ENCODE measurements around the gene FZR1. TPM values are rescaled to one million over a fixed set of nuclear protein-coding genes. Genes with fewer than 3 reads are reported as not detected.
A peak's percentile ranks its signal among the peaks of the same experiment; 100 is the strongest.

The FZR1 gene
- total and polyA plus RNA-seq, 2 of the 4 experiments (the other 2 are of a cell fraction) = 21.5 to 47.8 TPM

GRCh38 chr19:3572132-3572854, 66.2 kb downstream of the FZR1 start:
- DNase-seq (peak; percentile 99), ATAC-seq (ENCODE audit: low read depth) (peak; percentile 93)
- peak overlapping the region; percentile 53 for H3K4me3 ChIP-seq (ENCODE audit: insufficient read depth, low read depth, low read length)
- peak overlapping the region; percentile 90 for H3K4me2 ChIP-seq (ENCODE audit: low read depth, low read length)
- in situ Hi-C loops (cut with MboI; ENCODE audit: low sequenced_read_pairs) = no loop called here
- peak overlapping the region; percentile 86 to 99 for H4K8ac ChIP-seq (ENCODE audit: low read depth in 2 of 2, low read length in 2 of 2)
- H3K4ac ChIP-seq (ENCODE audit: low read depth, low read length) = peak overlapping the region; percentile 61
- peaks cover 7 to 22% of the 10 kb centered on the region in 2 experiments; a peak in 3 of 4 replicates for H3K79me1 ChIP-seq (ENCODE audit: low read depth in 1 of 2, low read length in 2 of 2)
- H3K27ac ChIP-seq (ENCODE audit: insufficient read depth, low read length) = peak overlapping the region; percentile 16
- no peaks in the 10 kb centered on the region for H3K27me3 ChIP-seq (ENCODE audit: control insufficient read depth, insufficient read depth, low read length)
- dilution Hi-C loops (cut with HindIII; ENCODE audit: low sequenced_read_pairs, unreplicated experiment) = no loop called here
- H3K36me3 ChIP-seq (ENCODE audit: control insufficient read depth, insufficient read depth, low read length) = peaks cover 13% of the 10 kb centered on the region; the same call in 1 of the 2 replicates
- no peaks in the 10 kb centered on the region for H3K4me1 ChIP-seq (ENCODE audit: control insufficient read depth, insufficient read depth, low read length)
- peaks cover 4% of the 10 kb centered on the region for H3K9me1 ChIP-seq (ENCODE audit: insufficient read depth, low read length)
- peak overlapping the region; percentile 60 for H3K9ac ChIP-seq (ENCODE audit: low read depth, low read length)
- no TSS peak for BruUV-seq (replicated peaks)
- H3K23ac ChIP-seq (ENCODE audit: low read depth, low read length) = peak overlapping the region; percentile 82; the same call in 1 of the 2 replicates
- no peak overlapping the region for H2BK20ac ChIP-seq (ENCODE audit: low read depth, low read length)
- H2BK5ac ChIP-seq (ENCODE audit: low read depth, low read length, poor library complexity, severe bottlenecking) = peak overlapping the region; percentile 37
- ChIA-PET CTCF (interaction anchor here (0.6 kb wide), 1 partner anchor 8 kb away, joined by 4 read pairs; no protein-coding TSS in a partner anchor), POLR2A (ENCODE audit: unreplicated experiment) (no interaction called here)
- intact Hi-C loops (cut with micrococcal nuclease) = no loop called here
- WGBS, 2 experiments (ENCODE audit: extremely low coverage in 2 of 2, insufficient read length in 1 of 2) = 7% methylated on average over 9 of the region's 48 CpGs; no CpG with 5 or more reads in 1 of the 2 experiments
- peak overlapping the region; percentile 19; the same call in 1 of the 3 replicates for H2BK15ac ChIP-seq (ENCODE audit: low read depth, low read length)
- no peaks in the 10 kb centered on the region for H3K9me3 ChIP-seq (ENCODE audit: control insufficient read depth, insufficient read depth, low read length)
- H2AK9ac ChIP-seq (replicated peaks; ENCODE audit: low read depth, low read length, poor library complexity) = peak overlapping the region; percentile 77
- peak overlapping the region; percentile 91 for H2AFZ ChIP-seq (replicated peaks; ENCODE audit: low read length, poor library complexity)
- peak overlapping the region; percentile 45 for H4K5ac ChIP-seq (ENCODE audit: low read depth, low read length)
- peaks cover 10% of the 10 kb centered on the region; the same call in 1 of the 2 replicates for H4K20me1 ChIP-seq (ENCODE audit: insufficient read depth, low read length)
- H2AK5ac ChIP-seq (ENCODE audit: low read depth, low read length) = peak overlapping the region; percentile 71
- peak overlapping the region; percentile 19 for H3K18ac ChIP-seq (ENCODE audit: low read depth, low read length)
- H4K91ac ChIP-seq (ENCODE audit: insufficient read depth, low read depth, low read length) = peak overlapping the region; percentile 46
- peak overlapping the region; percentile 37; the same call in 1 of the 2 replicates for H3K56ac ChIP-seq (ENCODE audit: extremely low read depth, insufficient read depth, low read length)
- peak overlapping the region; percentile 9; the same call in 1 of the 2 replicates for H2BK120ac ChIP-seq (ENCODE audit: low read depth, low read length)
- peak overlapping the region; percentile 78 for H3K14ac ChIP-seq (replicated peaks; ENCODE audit: low read depth, low read length)
- no peak for TF ChIP-seq MXI1 (IDR thresholded peaks at IDR 0.05; ENCODE audit: borderline replicate concordance, low read depth, low read length)
- no peak for TF ChIP-seq RAD21 (IDR thresholded peaks at IDR 0.05; ENCODE audit: low read length)
- TF ChIP-seq CHD1 (IDR thresholded peaks at IDR 0.05; ENCODE audit: low read depth, low read length) = no peak
- no peak for TF ChIP-seq MAFK (IDR thresholded peaks at IDR 0.05; ENCODE audit: low read depth, low read length)
- TF ChIP-seq CTCF (conservative IDR thresholded peaks at IDR 0.05; ENCODE audit: low read depth, low read length) = no peak
- TF ChIP-seq POLR2A (IDR thresholded peaks at IDR 0.05; ENCODE audit: low read depth, low read length) = no peak
- TF ChIP-seq SMC3 (IDR thresholded peaks at IDR 0.05; ENCODE audit: low read depth, low read length) = no peak
- TF ChIP-seq, protein P1, sequence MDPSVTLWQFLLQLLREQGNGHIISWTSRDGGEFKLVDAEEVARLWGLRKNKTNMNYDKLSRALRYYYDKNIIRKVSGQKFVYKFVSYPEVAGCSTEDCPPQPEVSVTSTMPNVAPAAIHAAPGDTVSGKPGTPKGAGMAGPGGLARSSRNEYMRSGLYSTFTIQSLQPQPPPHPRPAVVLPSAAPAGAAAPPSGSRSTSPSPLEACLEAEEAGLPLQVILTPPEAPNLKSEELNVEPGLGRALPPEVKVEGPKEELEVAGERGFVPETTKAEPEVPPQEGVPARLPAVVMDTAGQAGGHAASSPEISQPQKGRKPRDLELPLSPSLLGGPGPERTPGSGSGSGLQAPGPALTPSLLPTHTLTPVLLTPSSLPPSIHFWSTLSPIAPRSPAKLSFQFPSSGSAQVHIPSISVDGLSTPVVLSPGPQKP (IDR thresholded peaks at IDR 0.05; ENCODE audit: borderline replicate concordance, low read depth, low read length) = no peak
- no peak for TF ChIP-seq FOS (IDR thresholded peaks at IDR 0.05; ENCODE audit: low read depth, low read length)
- no peak for TF ChIP-seq CEBPB (IDR thresholded peaks at IDR 0.05; ENCODE audit: low read depth, low read length)
- peak; percentile 5; the same call in 1 of the 2 replicates for TF ChIP-seq USF2 (IDR thresholded peaks at IDR 0.05; ENCODE audit: low read depth, low read length)
- no peak for TF ChIP-seq RFX5 (IDR thresholded peaks at IDR 0.05; ENCODE audit: low read depth, low read length)
- no peak for TF ChIP-seq RCOR1 (IDR thresholded peaks at IDR 0.05; ENCODE audit: insufficient replicate concordance, low read length)
- no peak for TF ChIP-seq NFE2L2 (IDR thresholded peaks at IDR 0.05; ENCODE audit: low read depth, low read length)

All from IMR-90 (cell line).